Embryonic facial prominence (tissue), 1 donor: Measurements from ENCODE around the gene RAD17.
"Not testable (repeated sequence)": the region's sequence is repeated elsewhere in the genome, so short reads cannot be mapped to it uniquely, and the experiment has no call there.

ENCODE experiments used
- DNase-seq: peaks from one replicate; pipeline ENCODE4 v3.0.0-alpha.2; 2016; ENCODE audit errors: extremely low spot score

Gene RAD17

GRCh38 chr5:69369340-69370121, at the start of gene RAD17, which contains the start of the genes AK6 and TAF9:
Gene RAD17 (plus strand): TSS chr5:69369818. CDS start chr5:69372209, 2,391 bp downstream.
Gene AK6 (minus strand): TSS chr5:69369520. CDS start chr5:69369490, 30 bp downstream.
Gene TAF9 (minus strand): TSS chr5:69369520. CDS start chr5:69365737, 3,783 bp downstream.
- DNase-seq: peak; percentile 84

- DNase-seq: no peak
These were observed 43.3 kb upstream of the RAD17 start for GRCh38 chr5:69326365-69326764.

GRCh38 chr5:69329905-69330489, 39.6 kb upstream of the RAD17 start:
- DNase-seq: no peak

- DNase-seq: no peak
These were observed 37.8 kb upstream of the RAD17 start for GRCh38 chr5:69331528-69332445.

- not testable (repeated sequence) for DNase-seq
These were observed 35.8 kb upstream of the RAD17 start for GRCh38 chr5:69333668-69334315.

- peak; percentile 22 for DNase-seq
These were observed 34.8 kb upstream of the RAD17 start for GRCh38 chr5:69334793-69335268.

GRCh38 chr5:69335341-69335935, 34.2 kb upstream of the RAD17 start:
- DNase-seq: no peak

GRCh38 chr5:69341520-69342161, 28.0 kb upstream of the RAD17 start:
- DNase-seq: no peak

- no peak for DNase-seq
These were observed 26.5 kb upstream of the RAD17 start for GRCh38 chr5:69343083-69343482.

GRCh38 chr5:69350664-69351063, 19.0 kb upstream of the RAD17 start:
- no peak for DNase-seq

- no peak for DNase-seq
These were observed 9.9 kb upstream of the RAD17 start for GRCh38 chr5:69359699-69360098.

- no peak for DNase-seq
These were observed 9.2 kb upstream of the RAD17 start for GRCh38 chr5:69360442-69360841.

GRCh38 chr5:69364414-69364813, 5.2 kb upstream of the RAD17 start:
- DNase-seq: no peak

GRCh38 chr5:69364850-69365249, 4.8 kb upstream of the RAD17 start:
- DNase-seq: no peak

GRCh38 chr5:69367697-69368279, 1.8 kb upstream of the RAD17 start:
- no peak for DNase-seq

GRCh38 chr5:69368458-69369339, 919 bp upstream of the RAD17 start:
- no peak for DNase-seq

- DNase-seq: not testable (repeated sequence)
These were observed 717 bp downstream of the RAD17 start for GRCh38 chr5:69370335-69370734.

- DNase-seq: no peak
These were observed 2.8 kb downstream of the RAD17 start for GRCh38 chr5:69372394-69372793.

GRCh38 chr5:69374911-69375446, 5.4 kb downstream of the RAD17 start:
- no peak for DNase-seq
